Measurements from ENCODE around the gene CTDSPL.

Gene CTDSPL

DNA sequence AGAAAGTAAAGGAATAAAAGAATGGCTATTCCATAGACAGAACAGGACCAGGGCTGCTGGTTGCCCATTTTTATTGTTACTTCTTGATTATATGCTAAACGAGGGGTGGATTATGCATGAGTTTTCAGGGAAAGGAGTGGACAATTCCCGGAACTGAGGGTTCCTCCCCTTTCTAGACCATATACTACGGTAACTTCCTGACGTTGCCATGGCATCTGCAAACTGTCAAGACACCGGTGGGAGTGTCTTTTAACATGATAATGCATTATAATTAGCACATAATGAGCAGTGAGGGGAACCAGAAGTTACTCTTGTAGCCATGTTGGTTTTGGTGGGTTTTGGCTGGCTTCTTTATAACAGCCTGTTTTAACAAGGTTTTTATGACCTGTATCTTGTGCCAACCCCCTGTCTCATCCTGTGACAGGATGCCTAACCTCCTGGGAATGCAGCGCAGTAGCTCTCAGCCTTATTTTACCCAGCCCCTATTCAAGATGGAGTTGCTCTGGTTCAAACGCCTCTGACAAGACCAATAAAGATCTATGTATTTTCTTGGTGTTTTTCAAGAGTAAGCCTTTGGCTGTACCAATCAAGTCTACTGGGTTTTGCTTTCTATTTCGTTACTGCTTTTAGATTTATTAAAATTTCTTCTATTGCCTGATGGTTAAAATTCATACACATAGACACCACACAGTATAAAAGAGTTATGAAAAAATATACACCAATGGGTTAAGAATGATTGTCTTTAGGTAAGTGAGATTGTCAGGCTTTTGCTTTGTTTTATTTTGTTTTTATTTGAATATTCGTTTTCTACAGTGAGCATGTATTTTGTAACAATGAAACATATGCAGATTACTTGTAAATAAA, 37.4 kb upstream of the CTDSPL start (continued):
- TF ChIP-seq ZC3H10 (CRISPR knock-in tag; IDR thresholded peaks at IDR 0.05): no peak
- TF ChIP-seq ISL1 (CRISPR knock-in tag; IDR thresholded peaks at IDR 0.05): no peak
- no peak for TF ChIP-seq ZFP3 (CRISPR knock-in tag; IDR thresholded peaks at IDR 0.05)

DNA sequence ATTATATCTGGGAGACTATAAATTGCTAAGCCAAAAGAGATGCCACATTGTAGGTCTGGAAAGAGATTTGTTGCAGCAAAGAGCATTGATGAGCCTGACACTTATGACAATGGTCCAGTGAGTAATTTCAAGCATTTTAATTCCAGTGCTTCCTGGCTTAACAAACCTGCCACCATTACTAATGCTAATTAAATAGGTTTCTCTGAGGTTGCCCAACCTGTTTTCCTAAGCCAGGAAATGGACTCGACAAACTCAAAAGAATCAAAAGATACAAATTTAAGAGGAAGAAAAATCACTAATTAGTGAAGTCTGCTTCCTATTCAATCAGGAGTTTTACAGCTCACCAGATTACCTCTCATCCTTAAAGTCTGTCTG, 36.7 kb upstream of the CTDSPL start:
- no peak for ATAC-seq
- TF ChIP-seq, protein P1, sequence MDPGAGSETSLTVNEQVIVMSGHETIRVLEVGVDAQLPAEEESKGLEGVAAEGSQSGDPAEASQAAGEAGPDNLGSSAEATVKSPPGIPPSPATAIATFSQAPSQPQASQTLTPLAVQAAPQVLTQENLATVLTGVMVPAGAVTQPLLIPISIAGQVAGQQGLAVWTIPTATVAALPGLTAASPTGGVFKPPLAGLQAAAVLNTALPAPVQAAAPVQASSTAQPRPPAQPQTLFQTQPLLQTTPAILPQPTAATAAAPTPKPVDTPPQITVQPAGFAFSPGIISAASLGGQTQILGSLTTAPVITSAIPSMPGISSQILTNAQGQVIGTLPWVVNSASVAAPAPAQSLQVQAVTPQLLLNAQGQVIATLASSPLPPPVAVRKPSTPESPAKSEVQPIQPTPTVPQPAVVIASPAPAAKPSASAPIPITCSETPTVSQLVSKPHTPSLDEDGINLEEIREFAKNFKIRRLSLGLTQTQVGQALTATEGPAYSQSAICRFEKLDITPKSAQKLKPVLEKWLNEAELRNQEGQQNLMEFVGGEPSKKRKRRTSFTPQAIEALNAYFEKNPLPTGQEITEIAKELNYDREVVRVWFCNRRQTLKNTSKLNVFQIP (CRISPR knock-in tag; IDR thresholded peaks at IDR 0.05; ENCODE audit: borderline replicate concordance, low read depth): no peak
- TF ChIP-seq TOX (CRISPR knock-in tag; IDR thresholded peaks at IDR 0.05; ENCODE audit: borderline replicate concordance) (no peak), PATZ1 (CRISPR knock-in tag; IDR thresholded peaks at IDR 0.05; ENCODE audit: borderline replicate concordance) (no peak), ISL1 (CRISPR knock-in tag; IDR thresholded peaks at IDR 0.05) (no peak)

DNA sequence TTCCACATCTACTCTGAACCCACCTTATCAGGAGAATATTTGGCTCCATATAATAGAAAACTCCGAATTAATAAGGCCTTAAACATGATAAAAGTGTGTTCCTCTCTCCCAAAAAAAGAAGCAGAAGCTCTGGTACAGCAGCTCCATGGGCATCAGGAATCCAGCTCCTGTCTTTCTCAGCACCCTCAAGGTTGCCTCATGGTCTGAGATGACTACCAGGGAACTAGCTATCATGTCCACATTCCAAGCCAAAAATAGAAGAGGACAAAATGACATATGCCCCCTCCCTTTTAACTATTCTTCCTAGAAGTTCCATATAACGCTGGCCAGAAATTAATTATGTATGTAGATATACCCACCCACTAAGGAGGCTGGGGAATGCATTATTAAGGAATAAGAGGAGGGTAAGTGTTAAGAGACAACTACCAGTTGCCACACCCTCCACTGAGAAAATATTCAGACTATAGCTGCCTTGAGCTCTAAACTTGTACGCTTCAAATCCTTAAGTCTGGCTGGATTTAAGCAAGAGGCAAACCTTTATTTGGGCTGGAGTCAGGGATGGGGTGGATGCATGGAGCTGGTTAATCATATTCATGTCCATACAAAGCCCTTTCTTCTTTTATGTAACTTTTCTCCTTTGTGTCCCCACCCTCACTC, 35.8 kb upstream of the CTDSPL start:
- ATAC-seq: no peak
- TF ChIP-seq GLIS3 (CRISPR knock-in tag; IDR thresholded peaks at IDR 0.05) (no peak), PPARA (CRISPR knock-in tag; IDR thresholded peaks at IDR 0.05; ENCODE audit: borderline replicate concordance) (no peak), TCF4 (CRISPR knock-in tag; IDR thresholded peaks at IDR 0.05; ENCODE audit: borderline replicate concordance) (no peak), ISL1 (CRISPR knock-in tag; IDR thresholded peaks at IDR 0.05) (no peak), ARNTL (CRISPR knock-in tag; IDR thresholded peaks at IDR 0.05; ENCODE audit: borderline replicate concordance, low read depth) (no peak), ZNF70 (CRISPR knock-in tag; IDR thresholded peaks at IDR 0.05) (no peak), CSDC2 (CRISPR knock-in tag; IDR thresholded peaks at IDR 0.05) (no peak), ESRRG (CRISPR knock-in tag; IDR thresholded peaks at IDR 0.05) (no peak), ZC3H10 (CRISPR knock-in tag; IDR thresholded peaks at IDR 0.05) (no peak), OSR1 (CRISPR knock-in tag; IDR thresholded peaks at IDR 0.05) (no peak)

- TF ChIP-seq ARNTL (CRISPR knock-in tag; IDR thresholded peaks at IDR 0.05; ENCODE audit: borderline replicate concordance, low read depth): no peak
- no peak for TF ChIP-seq OSR1 (CRISPR knock-in tag; IDR thresholded peaks at IDR 0.05)
- no peak for TF ChIP-seq PATZ1 (CRISPR knock-in tag; IDR thresholded peaks at IDR 0.05; ENCODE audit: borderline replicate concordance)
- no peak for TF ChIP-seq SNAI2 (CRISPR knock-in tag; IDR thresholded peaks at IDR 0.05)
- no peak for TF ChIP-seq PPARA (CRISPR knock-in tag; IDR thresholded peaks at IDR 0.05; ENCODE audit: borderline replicate concordance)
- TF ChIP-seq CSDC2 (CRISPR knock-in tag; IDR thresholded peaks at IDR 0.05): no peak
- no peak for TF ChIP-seq ZFP30 (CRISPR knock-in tag; IDR thresholded peaks at IDR 0.05)
- TF ChIP-seq TCF4 (CRISPR knock-in tag; IDR thresholded peaks at IDR 0.05; ENCODE audit: borderline replicate concordance): no peak
- TF ChIP-seq ESRRG (CRISPR knock-in tag; IDR thresholded peaks at IDR 0.05): no peak
- no peak for TF ChIP-seq TOX (CRISPR knock-in tag; IDR thresholded peaks at IDR 0.05; ENCODE audit: borderline replicate concordance)
- no peak for TF ChIP-seq ZNF70 (CRISPR knock-in tag; IDR thresholded peaks at IDR 0.05)
- TF ChIP-seq, protein P1 (CRISPR knock-in tag; IDR thresholded peaks at IDR 0.05; ENCODE audit: borderline replicate concordance, low read depth): no peak
- TF ChIP-seq ZNF8 (CRISPR knock-in tag; IDR thresholded peaks at IDR 0.05): no peak
- ATAC-seq: no peak
Observed at GRCh38 chr3:37826502-37826901, 35.2 kb upstream of the CTDSPL start.

Data from SK-N-SH treated with all-trans-retinoic acid at 6 μM for 48 hours (cell line).